Fibroblast of the conjunctiva (primary cell): ENCODE results near the gene PSPN.
"Not testable (repeated sequence)": the region's sequence is repeated elsewhere in the genome, so short reads cannot be mapped to it uniquely, and the experiment has no call there.

ENCODE experiments used
- DNase-seq: peaks from one replicate; pipeline ENCODE4 v3.0.0-alpha.2; 2010; ENCODE audit warnings: low read depth

Gene PSPN

DNA sequence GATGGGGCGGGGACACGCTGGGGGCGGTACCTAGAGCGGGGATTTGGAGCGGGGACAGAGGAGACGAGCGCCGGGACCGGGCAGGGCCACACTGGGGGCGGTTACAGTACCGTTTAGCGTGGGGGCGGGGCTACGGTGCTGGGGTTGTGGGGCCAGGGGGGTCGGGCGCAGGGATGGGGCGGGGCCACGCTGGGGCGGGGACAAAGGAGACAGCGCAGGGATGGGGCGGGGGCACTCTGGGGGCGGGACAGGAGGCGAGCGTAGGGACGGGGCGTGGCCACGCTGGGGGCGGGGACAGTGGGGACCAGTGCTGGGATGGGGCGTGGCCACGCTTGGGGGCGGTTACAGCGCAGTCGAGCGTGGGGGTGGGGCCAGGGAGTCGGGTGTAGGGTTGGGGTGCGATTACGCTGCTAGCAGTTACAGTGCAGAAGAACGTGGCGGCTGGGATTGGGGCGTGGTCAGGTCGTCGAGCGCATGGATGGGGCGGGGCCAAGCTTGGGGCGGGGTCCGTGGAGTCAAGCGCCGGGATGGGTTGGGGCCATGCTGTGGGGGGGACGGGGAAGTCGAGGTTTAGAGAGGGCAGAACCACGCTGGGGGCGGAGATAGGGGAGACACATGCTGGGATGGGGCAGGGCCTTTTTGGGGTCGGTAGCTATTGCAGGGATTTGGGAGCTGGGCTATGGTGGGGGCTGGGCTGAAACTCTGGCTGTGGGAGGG lies 2.5 kb downstream of the PSPN start:
- DNase-seq, result peak; percentile 99

DNA sequence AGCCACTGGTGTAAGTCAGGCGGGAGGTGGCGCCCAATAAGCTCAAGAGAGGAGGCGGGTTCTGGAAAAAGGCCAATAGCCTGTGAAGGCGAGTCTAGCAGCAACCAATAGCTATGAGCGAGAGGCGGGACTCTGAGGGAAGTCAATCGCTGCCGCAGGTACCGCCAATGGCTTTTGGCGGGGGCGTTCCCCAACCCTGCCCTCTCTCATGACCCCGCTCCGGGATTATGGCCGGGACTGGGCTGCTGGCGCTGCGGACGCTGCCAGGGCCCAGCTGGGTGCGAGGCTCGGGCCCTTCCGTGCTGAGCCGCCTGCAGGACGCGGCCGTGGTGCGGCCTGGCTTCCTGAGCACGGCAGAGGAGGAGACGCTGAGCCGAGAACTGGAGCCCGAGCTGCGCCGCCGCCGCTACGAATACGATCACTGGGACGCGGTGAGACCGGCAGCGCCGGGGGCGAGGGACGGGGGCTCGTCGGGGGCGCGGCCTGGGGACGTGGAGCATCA lies 3.1 kb downstream of the PSPN start, which contains the start of gene ALKBH7:
Gene ALKBH7 (plus strand): TSS at position 201 of the 502 bp plus-strand sequence. CDS start 27 bp downstream, at position 228.
- peak; percentile 100 for DNase-seq

DNA sequence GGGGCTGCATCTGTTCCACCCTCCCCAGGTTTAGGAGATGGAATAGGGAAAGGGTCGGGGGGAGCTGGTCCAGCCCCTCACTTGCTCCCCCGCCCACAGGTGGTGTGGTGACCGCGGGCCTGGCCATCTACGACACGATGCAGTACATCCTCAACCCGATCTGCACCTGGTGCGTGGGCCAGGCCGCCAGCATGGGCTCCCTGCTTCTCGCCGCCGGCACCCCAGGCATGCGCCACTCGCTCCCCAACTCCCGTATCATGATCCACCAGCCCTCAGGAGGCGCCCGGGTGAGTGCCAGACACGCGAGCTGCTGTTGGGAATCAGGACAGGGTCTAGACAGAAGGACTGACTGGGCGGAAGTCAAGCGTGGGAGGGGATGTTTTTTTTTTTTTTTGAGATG lies 11.4 kb downstream of the PSPN start:
- no peak for DNase-seq

DNA sequence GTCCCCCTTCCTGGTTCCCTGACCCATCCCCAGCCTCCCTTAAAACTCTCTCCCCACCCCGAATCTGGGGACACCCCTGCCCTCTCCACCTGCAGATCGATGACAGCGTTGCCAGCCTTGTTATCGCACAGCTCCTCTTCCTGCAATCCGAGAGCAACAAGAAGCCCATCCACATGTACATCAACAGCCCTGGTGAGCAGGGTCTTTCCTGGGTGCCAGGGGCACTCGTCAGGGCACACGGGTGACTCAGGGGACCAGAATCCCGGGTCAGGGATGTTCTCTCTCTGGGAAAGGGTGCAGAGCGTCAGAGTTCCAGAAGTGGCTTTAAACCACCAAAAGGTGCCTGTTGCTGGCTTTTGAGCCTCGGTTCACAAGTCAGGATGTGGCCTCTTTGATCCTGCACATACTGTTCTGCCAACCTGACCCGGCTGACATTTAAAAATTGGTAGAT lies 13.4 kb downstream of the PSPN start:
- DNase-seq, result no peak

DNA sequence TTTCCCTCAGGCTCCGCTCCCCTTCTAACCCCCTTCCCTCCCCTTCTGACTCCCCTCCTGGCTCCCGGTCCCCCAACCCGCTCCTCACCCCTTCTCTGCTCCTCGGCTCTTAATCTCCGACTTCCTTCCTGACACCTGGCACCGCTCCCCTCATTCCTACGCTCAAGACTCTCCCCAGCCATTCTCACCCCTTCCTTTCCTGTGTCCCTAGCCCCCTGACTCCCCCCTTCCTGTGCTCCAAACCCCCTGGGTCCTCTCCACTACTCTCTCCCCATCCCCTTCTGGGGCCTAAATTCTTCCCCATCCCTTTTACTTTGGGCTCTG lies 13.7 kb downstream of the PSPN start:
- no peak for DNase-seq

DNA sequence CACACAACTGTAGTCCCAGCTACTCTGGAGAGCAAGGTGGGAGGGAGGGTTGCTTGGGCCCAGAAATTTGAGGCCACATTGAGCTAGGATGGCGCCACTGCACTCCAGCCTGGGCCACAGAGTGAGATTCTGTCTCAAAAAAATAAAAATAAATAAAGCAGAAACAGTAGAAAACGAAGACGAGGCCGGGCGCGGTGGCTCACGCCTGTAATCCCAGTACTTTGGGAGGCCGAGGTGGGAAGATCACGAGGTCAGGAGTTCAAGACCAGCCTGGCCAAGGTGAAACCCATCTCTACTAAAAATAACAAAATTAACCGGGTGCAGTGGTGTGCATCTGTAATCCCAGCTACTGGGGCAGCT lies 14.9 kb downstream of the PSPN start:
- not testable (repeated sequence) for DNase-seq

DNA sequence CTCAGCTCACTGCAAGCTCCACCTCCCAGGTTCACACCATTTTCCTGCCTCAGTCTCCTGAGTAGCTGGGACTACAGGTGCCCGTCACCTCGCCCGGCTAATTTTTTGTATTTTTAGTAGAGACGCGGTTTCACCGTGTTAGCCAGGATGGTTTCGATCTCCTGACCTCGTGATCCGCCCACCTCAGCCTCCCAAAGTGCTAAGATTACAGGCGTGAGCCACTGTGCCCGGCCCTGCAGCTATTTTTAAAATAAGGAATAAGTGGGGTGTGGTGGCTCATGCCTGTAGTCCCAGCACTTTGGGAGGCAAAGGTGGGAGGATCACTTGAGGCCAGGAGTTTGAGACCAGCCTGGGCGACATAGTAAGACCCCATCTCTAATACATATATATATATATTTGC lies 15.3 kb downstream of the PSPN start:
- DNase-seq, result not testable (repeated sequence)

DNA sequence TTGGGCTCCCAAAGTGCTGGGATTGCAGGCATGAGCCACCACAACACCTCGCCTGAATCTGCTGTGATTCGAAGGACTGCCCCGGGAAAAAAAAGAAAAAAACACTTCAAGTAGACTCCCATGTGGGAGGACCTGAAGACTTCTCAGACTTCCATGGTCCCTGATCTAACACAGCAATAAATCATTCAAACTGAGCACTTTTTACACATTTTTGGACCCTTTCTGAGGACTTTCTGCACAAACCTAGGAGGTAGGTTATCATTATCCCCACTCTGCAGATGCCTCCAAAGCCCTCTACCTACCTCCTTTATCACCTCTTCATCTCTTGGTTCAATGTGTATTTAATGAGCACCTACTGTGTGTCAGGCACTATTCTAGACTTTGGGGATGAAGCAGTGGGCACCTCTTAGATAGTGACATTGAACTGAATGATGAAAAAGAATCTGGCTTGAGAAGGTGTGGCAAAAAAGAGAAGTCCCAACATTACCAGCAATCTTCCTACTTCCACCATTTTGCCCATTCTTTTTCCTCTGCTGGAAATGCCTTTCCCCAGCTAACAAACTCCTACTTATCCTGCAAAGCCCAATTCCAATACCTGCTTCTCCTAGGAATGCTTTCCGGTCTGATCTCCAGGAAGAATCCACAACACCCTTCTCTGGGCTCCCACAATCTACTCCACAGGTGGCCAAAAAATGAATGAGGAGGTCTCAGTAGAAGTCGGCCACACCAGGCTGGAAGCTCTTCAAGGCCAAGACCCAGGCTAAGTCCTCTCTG lies 16.0 kb downstream of the PSPN start:
- no peak for DNase-seq

DNA sequence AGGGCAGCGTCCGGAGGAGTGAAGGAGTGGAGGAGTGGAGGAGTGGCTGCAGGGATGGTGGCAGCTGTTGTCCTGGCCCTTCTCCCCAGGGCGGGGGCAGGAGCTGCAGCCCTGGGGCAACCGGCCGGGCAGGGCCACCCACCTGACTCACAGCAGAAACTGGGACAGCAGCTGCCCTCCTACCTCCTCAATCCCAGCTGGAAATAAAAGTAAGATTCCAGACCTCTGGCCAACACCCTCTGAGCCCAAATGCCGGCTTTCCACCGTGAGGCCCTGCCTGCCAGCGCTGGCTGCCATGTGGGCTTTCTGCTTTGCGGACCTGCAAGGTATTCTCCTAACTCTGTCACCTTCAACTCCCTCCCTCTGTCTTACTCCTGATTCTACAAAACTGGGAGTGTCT lies 17.7 kb downstream of the PSPN start:
- no peak for DNase-seq

DNA sequence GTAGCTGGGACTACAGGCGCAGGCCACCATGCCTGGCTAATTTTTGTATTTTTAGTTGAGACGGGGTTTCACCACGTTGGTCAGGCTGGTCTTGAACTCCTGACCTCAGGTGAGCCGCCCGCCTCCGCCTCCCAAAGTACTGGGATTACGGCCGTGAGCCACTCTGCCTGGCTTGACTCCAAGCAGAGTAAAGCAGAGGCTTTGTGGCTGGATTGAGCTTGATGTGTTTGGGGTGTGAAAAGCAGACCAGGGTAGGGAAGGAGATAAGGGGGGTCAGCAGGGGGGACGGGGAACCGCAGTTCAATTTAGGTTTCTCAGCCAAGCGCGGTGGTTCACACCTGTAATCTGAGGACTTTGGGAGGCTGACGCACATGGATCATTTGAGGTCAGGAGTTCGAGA lies 18.6 kb downstream of the PSPN start:
- no peak for DNase-seq

DNA sequence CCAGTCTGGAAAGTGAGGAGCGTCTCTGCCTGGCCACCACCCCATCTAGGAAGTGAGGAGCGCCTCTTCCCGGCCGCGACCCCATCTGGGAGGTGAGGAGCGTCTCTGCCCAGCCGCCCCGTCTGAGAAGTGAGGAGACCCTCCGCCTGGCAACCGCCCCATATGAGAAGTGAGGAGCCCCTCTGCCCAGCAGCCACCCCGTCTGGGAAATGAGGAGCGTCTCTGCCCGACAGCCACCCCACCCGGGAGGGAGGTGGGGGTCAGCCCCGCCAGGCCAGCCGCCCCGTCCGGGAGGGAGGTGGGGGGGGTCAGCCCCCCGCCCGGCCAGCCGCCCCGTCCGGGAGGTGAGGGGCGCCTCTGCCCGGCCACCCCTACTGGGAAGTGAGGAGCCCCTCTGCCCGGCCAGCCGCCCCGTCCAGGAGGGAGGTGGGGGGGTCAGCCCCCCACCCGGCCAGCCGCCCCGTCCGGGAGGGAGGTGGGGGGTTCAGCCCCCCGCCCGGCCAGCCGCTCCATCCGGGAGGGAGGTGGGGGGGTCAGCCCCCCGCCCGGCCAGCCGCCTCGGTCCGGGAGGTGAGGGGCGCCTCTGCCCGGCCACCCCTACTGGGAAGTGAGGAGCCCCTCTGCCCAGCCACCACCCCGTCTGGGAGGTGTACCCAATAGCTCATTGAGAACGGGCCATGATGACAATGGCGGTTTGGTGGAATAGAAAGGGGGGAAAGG lies 20.3 kb downstream of the PSPN start:
- not testable (repeated sequence) for DNase-seq

DNA sequence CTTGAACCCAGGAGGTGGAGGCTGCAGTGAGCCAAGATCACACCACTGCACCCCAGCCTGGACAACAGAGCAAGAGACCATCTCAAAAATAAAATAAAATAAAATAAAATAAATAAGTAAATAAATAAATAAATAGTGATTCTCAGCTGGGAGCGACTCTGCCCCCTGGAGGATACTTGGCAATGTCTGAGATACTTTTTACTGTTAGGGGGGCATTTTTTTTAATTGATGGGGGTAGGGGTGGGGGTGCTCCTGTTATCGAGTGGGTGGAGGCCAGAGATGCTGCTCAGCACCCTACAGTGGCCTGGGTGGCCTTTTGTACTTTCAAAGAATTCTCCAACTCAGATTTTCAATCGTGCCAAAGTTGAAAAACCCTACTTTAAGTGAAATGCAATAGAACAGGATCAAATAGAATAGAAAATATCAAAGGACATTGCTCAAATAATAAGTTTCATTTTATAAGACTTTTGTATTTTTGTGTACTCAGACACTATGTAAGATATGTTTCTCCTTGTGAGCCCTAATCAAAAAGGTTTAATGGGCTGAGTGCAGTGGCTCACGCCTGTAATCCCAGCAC lies 21.5 kb downstream of the PSPN start:
- no peak for DNase-seq

DNA sequence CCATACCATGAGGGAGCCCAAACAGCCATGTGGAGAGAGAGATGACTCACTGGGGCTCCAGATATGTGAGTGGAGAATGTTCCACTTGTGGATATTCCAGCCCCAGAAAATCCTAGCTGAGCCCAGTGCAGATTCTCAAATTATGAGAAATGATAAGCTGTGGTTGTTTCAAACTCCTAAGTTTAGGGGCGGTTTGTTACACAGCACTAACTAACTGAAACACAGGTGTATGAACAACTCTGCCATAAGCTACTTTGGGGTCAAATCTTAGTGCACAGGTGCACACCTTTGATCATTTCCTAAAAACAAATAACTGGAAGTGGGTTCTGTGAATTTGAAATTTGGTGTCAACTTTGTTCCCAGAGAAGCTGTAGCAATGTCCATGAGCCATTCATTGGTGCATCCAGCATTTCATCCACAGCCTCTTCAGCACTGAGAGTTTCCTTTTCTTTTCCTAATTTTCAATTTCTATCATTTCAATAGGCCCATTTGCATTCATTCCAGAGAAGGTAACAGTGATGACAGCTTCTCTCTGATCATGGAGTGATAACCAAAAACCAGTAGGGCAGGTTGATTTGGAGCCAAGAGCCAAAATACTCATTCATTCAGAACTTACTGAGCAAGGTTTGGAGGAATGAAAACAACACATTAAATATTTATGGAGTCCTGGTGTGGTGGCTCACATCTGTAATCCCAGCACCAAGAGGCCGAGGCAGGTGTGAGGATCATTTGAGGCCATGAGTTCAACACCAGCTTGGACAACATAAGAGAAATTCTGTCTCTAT lies 23.2 kb downstream of the PSPN start:
- no peak for DNase-seq

DNA sequence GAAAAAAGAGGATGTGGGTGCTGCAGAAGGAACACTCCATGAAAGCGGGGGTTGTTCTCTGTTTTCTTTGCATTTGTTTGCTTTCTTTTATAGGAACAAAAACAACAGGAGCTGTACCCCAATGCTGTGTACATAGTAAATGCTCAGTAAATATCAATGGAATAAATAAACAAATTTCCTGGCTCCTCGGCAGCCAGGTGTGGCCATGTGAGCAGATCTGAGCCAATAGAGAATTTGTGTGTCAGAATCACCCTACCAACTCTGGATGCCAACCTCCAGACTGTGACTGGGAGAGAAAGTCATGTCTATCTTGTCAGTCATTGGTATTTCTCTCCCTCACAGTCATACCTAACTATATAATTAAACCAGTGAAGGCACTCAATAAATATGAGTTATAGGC lies 25.0 kb downstream of the PSPN start:
- DNase-seq, result no peak

DNA sequence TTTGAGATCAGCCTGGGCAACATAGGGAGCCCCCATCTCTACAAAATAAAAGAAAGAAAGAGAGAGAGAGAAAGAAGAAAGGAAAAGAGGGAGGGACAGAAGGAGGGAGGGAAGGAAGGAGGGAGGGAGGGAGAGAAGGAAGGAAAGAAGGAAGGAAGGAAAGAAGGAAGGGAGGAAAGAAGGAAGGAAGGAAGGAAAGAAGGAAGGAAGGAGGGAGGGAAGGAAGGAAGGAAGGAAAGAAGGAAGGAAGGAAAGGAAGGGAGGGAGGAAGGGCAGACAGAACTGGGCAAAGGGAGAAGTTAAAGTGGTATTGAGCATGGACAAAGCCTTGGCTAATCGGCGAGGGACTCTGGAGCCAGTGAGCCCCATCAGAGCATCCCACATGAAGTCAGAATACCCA lies 26.5 kb downstream of the PSPN start:
- DNase-seq, result not testable (repeated sequence)

DNA sequence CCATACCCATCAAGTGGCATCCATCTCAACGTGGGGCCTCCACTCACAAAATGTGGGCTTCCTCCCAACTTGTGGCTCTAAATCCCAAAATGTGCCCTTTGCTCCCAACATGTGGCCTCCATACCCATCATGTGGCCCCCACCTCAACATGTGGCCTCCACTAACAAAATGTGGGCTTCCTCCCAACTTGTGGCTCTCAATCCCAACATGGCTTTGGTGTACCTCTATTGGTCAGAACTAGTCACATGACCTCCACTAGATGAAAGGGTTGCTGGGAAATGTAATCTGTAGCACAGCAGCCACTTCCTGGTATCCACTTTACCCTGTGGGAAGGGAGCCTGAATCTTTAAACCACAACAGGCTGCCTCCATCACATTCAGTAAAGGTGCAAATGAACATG lies 32.3 kb downstream of the PSPN start:
- no peak for DNase-seq

DNA sequence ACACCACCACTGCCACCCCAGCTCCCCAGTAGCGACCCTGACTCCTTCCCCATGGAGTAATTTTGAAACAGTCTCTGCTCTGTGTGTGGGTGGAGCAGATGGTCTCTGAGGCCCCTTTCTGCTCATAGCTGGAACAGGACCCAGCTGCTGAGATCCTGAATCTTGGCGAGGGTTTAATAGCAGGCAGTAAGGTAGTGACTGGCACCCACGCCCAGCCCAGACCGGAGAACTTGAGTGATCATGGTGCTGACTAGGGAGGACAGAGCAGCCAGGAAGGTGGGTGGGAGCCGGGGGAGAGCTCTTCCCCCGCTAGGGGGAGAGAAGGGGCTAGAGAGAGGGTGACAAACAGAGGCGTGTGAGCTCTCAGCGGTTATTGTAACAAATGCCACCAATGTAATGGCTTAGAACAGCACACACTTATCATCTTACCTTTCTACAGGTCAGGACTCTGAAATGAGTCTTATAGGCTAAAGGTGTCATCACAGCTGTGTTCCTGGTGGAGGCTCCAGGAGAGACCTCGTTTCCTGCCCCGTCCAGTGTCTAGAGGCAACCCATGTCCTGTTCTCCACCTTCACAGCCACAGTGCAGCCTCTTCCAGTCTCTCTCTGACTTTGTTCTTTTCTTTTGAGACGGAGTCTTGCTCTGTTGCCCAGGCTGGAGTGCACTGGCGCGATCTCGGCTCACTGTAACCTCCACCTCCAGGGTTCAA lies 35.1 kb downstream of the PSPN start:
- no peak for DNase-seq

DNA sequence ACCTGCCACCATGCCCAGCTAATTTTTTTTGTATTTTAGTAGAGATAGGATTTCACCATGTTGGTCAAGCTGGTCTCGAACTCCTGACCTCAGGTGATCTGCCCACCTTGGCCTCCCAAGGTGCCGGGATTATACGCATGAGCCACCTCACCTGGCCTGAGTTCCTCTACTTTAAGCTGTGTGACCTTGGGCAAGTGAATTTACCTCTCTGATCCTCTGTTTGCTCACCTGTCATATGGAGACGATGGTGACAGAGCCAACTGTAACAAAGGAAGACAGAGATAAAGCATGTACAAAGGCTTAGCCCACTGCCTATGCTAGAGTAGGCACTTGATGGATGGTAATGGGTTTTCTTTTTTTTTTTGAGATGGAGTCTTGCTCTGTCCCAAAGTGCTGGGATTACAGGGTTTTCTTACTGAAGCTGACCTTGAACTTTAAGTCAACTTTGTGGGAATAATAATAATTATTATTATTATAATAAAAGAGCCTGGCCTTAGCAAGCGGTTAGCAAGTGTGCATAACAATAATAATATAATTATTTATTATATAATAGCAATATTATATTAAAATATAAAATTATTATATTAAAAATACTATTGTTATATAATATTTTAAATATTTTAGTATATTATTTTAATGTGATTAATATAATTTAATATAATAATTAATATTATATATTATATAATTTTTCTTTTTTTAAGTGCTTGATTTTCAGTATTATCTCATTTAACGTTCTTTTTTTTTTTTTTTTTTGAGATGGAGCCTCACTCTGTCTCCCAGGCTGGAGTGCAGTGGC lies 41.0 kb downstream of the PSPN start:
- no peak for DNase-seq

DNA sequence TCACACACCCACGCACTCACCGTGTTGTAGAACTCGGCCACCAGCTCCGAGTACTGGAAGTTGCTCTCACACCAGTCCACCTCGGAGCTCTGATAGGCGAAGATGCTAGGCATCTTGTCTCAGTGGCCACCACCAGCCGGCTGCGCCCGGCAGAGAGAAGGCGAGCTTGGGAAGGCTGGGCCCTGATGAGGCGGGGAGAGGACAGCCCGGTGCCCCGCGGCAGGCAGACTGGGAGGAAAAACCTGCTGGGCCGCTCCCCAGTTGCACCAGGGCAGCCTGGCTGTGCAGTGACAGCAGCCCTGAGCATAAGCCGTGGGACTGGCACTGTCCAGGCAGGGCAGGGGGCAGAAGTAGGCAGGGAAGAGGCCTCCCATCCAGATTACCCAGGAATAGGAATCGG lies 42.3 kb downstream of the PSPN start, which contains the start of gene ACER1:
Gene ACER1 (minus strand): TSS at position 174 of the 400 bp plus-strand sequence. CDS start 61 bp downstream, at position 113.
- no peak for DNase-seq

DNA sequence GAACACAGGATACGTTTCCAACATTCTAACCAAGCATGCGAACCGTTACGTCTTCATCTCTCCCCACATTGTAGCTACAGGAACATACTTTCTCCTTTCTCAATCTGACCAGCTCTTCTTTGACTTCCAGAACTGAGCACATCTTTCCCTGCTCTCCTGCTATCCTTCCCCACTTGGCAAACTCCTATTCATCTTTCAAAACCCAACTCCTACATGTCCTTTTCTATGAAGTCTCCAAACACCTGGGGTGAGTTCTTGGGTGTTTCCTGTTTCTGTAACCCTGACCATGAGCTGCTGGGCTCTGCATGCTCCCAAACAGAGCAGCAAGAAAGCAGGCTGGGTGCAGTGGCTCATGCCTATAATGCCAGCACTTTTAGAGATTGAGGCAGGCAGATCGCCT lies 48.9 kb downstream of the PSPN start:
- DNase-seq, result no peak
